IPS-NIHi11 (cell line): ENCODE data around the gene MYBPC1.

Experiments
- DNase-seq: peaks from one replicate; pipeline ENCODE4 v3.0.0; 2012; ENCODE audit warnings: mixed read lengths, low spot score

Gene MYBPC1

GRCh38 chr12:101604132-101604531 lies 9.4 kb downstream of the MYBPC1 start:
- DNase-seq = no peak

- no peak for DNase-seq
Observed at GRCh38 chr12:101607894-101608293, 13.1 kb downstream of the MYBPC1 start.

- DNase-seq = no peak
Observed at GRCh38 chr12:101608301-101609133, 13.7 kb downstream of the MYBPC1 start.

GRCh38 chr12:101609198-101609597 lies 14.4 kb downstream of the MYBPC1 start:
- DNase-seq = no peak

GRCh38 chr12:101612160-101612916 lies 17.6 kb downstream of the MYBPC1 start:
- no peak for DNase-seq

GRCh38 chr12:101616027-101616494 lies 21.3 kb downstream of the MYBPC1 start:
- no peak for DNase-seq

GRCh38 chr12:101619026-101619786 lies 24.4 kb downstream of the MYBPC1 start:
- no peak for DNase-seq

- DNase-seq = no peak
Observed at GRCh38 chr12:101619858-101620761, 25.3 kb downstream of the MYBPC1 start.

- no peak for DNase-seq
Observed at GRCh38 chr12:101620762-101621133, 26.0 kb downstream of the MYBPC1 start.

GRCh38 chr12:101628676-101629075 lies 33.9 kb downstream of the MYBPC1 start:
- no peak for DNase-seq

- no peak for DNase-seq
Observed at GRCh38 chr12:101634724-101635123, 40.0 kb downstream of the MYBPC1 start.

GRCh38 chr12:101637936-101638335 lies 43.2 kb downstream of the MYBPC1 start:
- no peak for DNase-seq

- peak; percentile 85 for DNase-seq
Observed at GRCh38 chr12:101642115-101643067, 47.6 kb downstream of the MYBPC1 start.

GRCh38 chr12:101647711-101648110 lies 52.9 kb downstream of the MYBPC1 start:
- no peak for DNase-seq

GRCh38 chr12:101648195-101648594 lies 53.4 kb downstream of the MYBPC1 start:
- DNase-seq = no peak

- DNase-seq = no peak
Observed at GRCh38 chr12:101650346-101651117, 55.8 kb downstream of the MYBPC1 start.

GRCh38 chr12:101653030-101653429 lies 58.3 kb downstream of the MYBPC1 start:
- no peak for DNase-seq

GRCh38 chr12:101653503-101653902 lies 58.7 kb downstream of the MYBPC1 start:
- no peak for DNase-seq

GRCh38 chr12:101654442-101654841 lies 59.7 kb downstream of the MYBPC1 start:
- DNase-seq = no peak
